HG03354 (cell line): Measurements from ENCODE around the gene SSTR5.

Source experiments
- ATAC-seq: cut with Tn5 transposase; IDR thresholded peaks from one replicate; pipeline ENCODE4 v1.9.1; 2021; ENCODE audit warnings: mild to moderate bottlenecking; ENCODE audit not compliant: unreplicated experiment, poor library complexity, severe bottlenecking

Gene SSTR5

DNA sequence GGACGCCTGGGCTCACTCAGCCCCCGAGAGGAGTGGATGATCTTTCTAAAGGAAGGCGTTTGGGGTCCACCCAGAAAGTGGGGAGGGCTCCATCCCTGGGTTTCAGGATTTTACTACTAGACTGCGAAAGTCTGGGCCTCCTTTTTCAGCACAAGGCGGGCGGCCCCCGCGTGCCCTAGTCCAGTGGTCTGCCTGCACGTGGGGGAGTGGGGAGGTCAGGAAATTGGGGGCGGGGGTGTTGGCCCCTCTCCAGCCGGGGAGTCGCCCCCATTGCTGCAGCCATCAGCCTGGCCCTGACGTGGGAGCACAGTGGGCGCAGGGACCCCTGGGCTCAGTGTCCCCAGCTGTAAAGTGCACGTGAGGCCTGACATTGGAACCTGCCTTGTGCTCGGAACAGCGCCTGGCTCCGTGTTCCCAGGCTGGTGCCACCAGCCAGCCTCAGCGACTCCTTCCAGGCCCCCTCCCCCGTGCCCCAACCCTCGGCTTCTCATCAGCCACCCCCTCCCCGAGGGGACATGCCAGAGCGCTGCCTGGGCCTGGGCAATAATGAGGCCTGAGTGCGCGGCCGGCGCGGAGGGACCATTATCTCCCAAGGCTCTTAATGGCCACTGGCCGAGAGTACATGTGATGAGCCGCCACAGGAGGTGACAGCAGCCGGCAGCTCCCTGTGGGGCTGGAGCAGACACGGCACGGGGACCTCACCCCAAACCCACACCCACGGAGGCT is 25.9 kb downstream of the SSTR5 start:
- no peak for ATAC-seq

DNA sequence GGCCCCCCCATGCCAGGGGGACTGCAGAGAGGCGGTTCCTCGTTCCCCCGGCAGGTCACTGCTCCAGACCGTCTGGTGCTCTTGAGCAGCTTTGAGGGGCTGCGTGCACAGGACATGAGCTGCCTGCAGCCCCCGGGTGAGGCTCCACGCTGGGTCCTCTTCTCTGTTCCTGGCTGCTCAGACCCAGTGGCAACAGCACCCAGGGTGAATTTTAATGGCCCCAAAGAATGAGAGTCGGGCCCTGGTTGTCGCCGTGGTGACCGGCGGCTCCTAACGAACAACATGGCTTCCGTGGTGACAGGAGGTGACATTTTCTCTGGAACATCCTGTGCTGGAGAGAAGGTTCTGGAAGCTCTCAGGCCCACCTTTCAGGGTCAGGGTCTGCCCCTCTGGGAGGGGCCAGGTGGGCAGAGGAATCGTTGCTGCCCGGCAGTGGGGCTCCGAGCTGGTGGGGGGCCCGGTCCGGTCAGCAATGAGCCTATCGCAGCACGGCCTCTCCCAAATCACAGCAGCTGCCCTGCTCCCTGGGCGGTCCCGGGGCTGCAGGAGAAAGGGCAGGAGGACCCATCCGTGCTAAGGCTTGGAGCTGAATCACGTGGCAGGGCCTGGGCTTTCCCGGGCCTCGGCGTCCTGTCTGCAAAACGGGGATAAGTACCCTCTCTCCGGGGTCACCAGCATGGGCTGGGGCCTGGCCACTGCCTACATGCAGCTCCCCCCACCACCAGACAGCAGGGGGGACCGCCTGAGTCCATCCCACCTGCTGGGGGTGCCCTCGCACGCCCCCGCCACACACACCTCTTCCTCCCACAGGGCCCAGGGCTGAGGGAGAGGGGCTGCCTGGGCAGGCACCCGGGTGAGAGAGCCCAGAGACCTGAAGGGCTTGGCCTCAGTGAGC is 26.9 kb downstream of the SSTR5 start:
- no peak for ATAC-seq

DNA sequence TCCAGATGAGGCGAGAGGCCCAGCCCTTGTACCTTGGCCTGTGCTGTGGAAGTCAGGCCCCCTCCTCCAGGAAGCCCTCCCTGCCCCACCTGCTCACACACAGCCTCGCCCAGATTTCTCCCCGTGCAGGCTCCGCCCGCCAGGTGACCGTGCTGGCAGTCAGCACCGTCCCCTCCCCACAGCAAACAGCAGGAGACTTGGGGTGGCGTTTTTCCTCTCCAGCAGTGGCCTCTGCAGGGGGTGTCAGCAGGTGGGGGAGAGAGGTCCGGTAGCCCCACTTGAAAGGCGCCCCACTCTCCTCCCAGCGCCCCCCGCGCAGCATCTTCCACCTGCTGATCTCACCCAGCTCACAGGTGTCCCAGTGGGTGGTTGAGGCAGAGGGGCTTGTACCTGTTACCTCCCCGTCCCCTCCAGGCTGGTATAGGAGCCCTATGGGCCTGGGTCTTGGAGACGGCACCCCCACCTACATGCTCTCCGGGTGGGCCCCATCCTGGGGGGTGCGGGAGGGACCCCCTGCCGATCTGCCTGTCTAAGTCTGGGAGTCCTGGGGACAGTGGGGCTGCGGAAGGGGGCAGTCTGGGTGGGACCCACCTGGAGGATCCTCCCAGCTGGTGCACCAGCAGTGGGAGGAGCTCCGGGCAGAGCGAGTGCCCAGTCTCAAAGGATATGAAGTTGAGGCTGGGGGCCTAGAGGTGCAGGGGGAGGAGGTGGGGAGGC is 27.7 kb downstream of the SSTR5 start:
- ATAC-seq: no peak

DNA sequence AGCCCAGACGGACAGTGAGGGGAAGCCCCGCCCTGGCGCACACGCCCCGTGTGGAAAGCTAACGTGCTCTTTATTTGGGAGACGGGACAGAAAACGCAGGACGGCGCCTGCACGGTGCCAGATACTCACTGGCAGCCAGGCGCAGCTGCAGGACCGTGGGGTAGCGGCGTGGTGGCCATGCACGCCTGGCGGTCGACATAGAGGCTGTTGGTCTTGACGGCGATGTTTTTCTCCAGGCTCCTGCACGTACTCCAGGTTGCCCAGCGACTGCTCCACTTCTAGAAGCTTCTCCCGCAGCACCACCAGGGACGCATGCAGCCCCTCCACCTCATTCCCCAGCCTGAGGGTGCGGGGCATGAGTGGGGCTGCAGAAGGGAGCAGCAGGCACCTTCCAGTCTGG is 28.6 kb downstream of the SSTR5 start:
- ATAC-seq: no peak

DNA sequence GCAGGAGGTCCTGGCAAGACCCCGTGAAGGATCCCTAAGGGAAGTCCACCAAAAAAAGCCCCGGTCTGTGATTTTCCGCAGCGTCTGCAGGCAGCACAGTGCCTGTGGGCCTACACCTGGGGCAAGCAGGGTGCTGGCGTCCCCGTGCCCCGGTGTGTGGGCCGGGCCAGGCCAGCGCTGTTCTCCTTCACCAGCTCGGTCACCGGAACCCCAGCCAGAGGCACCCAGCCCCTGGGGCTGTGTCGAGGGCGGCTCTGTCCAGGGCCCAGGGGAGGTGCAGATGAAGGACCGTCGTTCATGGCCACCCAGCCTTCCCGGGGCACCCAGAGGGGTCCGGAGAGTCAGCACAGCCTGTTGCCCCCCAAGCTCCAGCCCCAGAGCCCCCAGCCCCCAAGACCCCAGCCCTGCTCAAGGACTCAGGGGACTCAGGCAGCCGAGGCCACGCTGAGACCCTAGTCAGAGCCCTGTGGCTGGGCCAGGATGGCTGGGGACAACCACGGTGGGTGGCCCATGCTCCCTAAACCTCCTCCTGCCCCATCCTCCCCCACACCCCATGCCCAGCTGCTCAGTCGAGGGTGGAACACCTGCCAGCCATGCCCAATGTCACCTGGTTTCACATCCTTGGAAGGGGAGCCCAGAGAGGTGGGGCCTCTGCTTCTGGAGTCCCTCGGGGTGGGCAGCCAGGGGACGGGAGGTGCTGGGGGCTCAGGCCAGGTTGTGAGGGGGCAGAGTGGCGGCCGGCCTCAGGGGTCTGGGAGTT is 29.2 kb downstream of the SSTR5 start:
- no peak for ATAC-seq

DNA sequence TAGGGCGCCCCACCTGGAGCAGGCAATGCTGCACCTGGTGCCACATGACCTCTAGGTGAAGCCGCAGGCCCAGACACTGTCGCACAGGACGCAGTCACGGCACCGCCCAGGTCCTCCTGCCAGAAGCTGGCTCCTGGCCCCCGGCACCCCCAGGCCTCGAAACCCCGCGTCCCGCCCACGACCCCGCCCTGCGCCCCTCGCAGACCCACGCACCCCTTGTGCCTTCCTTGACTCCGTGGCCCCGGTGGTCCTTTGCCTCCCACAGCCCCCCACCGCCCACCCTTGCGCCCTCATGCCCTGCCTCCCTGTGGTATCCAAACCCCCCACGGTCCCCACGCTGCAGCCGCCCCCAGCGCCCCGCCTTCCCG is 29.8 kb downstream of the SSTR5 start:
- no peak for ATAC-seq

DNA sequence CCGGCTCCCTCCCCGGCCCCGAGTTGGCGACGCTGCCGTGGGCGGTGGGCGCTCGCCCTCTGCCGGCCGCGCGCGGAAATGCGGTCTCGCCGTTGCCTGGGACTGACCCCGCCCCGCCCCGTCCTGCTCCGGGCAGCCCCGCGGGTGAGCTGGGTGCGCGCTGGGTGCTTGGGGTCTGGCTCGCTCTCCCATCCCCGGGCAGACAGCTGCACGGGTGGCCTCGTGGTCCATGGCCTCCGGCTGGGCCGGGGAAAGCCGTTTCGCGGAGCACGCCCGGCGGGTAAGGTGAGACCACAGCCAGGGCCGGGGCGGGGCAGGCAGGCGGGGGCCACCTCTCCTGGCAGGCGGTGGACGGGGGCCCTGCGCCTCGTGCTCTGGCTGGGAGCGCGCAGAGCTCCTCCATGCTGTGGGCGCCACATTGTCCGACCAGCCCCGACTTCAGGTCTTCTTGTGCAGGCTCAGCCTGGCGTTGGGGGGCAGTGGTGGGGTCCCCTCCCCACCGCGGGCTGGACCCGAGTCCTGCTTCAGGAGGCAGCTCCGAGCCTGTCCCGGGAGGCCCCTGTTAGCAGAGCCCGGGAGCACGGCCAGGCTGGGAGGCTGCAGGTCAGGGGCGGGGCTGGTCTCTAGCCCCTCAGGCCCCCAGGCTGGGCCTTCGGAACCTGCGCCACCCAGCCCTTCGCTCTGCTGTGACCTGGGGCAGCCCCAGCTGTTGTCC is 30.5 kb downstream of the SSTR5 start:
- ATAC-seq: no peak

DNA sequence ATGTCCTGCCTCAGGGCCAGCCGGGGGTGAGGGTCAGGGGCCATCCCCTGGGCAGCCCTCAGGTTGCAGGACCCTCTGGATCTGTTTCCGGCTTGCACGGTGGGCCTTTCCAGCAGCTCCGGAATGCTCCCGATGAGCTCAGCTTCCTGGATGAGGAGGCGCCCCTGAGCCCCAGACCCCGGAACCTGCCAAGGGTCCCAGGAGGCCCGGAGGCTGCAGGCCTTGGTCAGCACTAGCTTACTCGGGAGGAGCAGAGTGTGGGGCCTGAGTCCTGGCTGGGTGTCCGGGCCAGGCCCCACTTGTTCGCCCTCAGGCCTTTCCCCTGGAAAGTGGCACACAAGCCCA is 31.1 kb downstream of the SSTR5 start:
- ATAC-seq: no peak

DNA sequence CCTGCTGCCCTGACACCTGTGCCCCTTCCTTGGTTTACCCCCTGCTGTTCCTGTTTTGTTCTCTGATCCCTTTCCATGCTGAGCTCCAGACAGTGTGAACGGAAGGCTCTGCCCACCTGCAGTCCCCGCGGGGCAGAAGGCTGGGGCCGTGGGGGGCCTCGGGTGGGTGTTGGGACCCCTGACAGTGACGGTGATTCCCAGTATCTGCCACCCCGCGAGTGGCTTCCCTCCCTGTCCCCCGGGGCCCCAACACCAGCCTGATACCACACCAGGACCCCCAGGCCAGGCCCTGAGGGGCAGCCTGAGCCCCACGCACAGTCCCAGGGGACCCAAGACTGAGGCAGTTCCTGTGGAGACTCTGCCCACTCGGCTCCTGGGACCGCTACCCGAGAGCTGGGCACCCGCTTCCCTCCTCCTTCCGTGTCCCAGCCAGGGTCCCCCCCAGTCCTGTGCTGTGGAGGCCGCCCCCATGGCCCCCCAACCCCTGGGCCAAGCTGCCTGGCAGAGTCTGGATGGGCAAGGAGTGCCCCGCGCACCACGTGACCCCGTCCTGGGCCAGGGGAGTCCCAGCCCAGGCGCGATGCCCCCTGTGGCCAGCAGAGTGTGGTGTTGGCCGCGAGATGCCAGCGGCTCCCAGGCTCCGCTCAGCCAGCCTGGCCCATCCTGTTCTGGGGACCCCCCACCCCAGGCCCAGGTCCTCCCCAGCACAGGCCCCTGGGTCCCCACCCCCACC is 33.5 kb downstream of the SSTR5 start:
- ATAC-seq: no peak

DNA sequence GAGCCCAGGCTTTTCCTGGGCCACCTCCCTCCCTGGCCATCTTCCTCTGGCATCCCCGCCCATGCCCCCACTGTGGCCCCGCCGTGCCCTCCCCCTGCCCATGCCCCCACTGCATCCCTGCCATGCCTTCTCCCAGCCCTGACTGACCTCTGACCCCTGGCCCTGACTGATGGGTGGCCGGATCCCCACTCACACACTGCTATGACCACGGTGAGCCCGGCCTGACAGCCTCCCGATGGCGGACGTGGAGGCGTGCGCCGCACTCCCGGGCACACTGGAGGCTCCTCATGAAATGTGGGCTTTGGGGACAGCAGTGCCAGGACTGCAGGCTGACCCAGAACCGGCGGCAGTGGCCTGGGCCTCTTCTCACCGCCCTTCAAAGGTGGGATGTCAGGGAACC is 34.1 kb downstream of the SSTR5 start:
- no peak for ATAC-seq

DNA sequence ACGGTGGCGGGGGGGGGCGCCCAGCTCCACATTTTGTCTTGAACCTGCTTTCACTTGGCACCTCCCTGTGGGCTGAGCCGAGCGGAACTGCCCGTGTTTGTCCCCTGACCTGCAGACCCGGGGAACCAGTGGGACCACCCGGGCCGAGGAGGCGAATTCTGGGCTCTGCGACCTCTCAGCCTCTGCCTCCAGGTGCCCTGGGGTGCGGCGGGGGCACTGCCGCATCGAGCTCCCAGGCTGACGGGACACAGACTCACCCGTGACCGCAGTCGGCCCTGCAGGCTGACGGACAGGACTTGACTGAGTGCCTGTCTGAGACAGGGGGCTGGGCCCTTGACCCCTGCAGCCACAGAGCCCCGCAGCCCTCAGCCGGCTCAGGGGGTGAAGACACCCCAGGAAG is 34.6 kb downstream of the SSTR5 start:
- ATAC-seq: no peak

DNA sequence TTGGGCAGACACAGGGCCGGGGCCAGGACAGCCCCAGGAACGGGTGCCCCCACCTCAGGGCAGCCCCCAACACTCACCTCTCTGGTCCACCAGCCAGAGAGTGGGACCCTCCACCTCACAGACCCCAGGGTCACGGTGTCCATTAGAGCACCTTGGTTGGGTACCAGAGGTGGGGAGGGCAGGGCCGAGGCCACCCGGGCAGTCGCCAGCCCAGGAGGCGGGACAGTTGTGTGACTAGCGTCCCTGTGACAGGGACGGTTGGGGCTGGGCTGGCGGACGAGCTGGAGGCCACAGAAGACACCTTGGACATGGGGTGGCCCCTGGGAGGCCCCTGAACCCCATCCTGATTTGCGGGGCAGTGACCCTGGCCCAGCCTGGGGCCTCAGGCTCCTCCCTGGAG is 35.2 kb downstream of the SSTR5 start:
- ATAC-seq: no peak

DNA sequence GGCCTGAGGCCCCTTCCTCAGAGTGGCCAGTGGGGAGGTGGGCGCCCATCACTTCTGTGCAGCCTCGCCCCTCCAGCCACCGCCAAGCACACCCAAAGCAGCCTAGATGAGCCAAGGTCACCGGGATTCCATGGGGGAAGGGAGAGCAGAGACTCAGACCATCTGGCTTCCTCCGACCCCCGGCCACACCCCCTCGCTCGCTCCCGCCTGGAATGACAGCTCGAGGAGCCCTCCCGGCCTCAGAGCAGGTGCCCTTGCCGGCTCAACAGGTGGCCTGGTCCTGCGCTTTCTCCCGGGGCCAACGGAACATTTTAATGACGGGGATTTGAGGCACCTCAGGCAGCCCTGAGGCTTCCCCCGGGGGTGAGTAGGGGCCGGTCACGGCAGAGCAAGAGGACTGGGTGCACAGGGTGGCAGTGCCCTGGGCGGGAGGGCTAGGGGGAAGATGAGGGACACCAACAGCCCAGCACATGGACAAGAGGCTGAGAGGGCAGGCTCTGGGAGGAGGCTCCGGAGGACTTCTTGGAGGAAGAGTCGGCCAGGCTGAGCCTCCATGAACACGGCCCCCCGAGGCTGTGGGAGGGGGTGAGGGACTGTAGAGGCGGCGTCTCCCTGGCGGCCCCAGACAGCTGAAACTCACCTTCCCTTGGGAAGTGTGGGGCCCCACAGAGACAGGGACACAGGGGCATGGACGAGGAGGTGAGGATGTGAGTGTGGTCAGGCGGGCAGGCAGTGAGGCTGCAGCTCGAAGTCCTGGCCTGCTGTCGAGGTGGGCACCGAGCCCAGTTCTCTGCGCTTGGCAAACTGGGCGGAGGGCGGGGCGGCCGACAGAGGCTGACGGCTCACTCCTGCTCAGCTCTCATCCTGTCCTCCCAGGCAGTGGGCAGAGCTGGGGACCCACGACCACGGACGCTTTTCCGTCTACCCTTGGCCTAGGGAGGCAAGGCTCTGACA is 36.0 kb downstream of the SSTR5 start:
- no peak for ATAC-seq

DNA sequence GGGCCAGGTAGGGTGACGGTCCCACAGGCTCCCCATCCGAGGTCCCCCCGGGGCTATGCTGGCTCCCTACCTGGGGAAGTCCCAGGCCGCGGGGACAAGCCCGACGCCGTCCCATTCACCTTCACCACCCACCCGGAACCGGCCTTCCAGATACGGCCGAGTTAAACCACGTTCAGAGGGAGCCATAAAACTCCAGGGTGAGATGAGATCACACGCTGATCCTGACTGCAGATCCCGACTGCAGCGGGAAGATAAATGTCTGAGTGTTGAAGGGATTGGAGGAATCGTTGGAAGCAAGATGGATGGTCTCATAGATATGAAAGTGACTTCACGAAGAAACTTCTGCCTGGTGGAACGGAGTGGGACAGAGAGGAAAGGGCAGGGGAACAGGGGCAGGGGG is 37.1 kb downstream of the SSTR5 start:
- ATAC-seq: no peak

DNA sequence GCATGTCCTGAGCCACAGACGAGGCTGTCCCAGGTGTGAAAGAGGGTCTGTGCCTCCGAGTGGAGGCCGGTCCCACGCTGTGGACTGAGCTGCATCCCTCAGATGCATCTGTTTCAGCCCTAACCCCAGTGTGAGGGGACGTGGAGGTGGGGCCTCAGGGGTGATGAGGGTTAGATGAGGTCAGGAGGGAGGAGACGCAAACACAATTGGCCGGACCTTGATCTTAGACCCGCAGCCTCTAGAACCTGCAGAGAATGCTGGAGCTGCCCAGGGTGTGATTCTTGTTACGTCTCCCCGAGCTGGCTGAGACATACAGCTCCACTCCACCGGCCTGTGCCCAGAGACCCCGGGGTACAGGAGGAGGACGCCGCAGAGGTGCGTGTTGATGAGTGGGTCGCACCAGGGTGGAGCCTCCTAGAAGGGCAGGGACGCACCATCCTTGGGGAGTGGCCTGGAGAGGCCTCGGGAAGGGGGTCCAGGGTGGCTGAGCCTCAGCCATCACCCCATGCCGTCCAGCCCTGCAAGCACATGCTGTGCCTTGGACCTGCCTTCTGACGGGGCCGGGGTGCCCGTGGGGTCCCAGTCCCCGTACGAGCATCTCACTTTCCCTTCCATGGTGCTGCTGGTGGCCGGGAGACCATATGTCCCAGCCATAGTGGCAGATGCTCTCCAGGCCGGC is 40.1 kb downstream of the SSTR5 start:
- ATAC-seq: no peak

DNA sequence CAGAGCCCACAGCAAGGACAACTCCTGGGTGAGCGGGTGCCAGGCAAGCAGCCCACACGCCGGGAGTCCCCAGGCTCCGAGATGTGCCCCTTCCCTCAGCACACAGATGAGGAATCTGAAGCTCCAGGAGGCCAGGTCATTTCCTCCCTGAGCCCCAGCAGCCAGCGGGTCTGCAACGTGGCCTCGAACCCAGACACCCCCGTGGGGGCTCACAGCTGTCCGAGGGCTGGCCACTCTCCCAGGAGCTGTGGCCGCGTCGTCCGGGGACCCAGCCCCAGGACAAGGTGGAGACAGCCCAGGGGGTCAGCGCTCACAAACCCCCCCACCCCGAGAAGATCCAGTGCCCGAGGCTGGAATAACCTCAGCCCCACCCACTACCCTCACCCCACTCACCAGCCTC is 40.9 kb downstream of the SSTR5 start:
- ATAC-seq: no peak

DNA sequence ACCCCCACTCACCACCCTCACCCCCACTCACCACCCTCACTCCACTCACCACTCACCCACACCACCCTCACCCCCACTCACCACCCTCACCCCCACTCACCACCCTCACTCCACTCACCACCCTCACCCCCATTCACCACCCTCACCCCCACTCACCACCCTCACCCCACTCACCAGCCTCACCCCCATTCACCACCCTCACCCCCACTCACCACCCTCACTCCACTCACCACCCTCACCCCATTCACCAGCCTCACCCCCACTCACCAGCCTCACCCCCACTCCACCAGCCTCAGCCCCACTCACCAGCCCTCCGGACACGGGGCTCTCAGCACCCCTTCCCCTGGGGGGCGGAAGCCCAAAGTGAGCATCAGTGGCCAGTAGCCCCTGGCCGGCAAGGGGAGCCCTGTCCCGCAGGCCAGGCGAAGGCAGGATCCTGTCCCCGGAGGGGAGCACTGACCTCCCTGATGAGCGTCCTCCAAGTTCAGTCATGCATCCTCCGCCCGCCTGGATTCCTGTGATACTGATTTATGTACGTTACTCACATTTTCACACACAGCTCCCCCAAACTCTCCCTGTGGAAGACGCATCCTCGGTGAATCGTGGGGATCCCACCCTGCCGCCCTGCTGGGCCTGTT is 41.5 kb downstream of the SSTR5 start:
- ATAC-seq: no peak
